ENCODE results near the gene RNF212B.

DNA sequence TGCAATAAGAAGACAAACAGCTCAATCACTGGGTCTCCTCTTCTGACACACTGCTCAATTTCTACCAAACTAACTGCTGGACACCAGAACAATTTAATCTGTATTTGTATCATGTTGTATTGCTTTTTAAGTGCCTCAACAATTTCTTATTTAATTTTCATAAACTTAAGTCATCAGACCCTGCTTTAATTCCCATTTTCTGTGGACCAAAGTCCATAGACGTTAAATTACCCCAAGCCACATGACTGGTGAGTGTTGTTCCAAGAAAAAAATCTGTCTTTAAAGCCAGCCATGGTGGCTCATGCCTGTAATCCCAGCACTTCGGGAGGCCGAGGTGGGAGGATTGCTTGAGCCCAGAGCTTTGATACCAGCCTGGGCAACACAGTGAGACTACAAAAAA, 39.5 kb downstream of the RNF212B start:
- TF ChIP-seq, protein P1, sequence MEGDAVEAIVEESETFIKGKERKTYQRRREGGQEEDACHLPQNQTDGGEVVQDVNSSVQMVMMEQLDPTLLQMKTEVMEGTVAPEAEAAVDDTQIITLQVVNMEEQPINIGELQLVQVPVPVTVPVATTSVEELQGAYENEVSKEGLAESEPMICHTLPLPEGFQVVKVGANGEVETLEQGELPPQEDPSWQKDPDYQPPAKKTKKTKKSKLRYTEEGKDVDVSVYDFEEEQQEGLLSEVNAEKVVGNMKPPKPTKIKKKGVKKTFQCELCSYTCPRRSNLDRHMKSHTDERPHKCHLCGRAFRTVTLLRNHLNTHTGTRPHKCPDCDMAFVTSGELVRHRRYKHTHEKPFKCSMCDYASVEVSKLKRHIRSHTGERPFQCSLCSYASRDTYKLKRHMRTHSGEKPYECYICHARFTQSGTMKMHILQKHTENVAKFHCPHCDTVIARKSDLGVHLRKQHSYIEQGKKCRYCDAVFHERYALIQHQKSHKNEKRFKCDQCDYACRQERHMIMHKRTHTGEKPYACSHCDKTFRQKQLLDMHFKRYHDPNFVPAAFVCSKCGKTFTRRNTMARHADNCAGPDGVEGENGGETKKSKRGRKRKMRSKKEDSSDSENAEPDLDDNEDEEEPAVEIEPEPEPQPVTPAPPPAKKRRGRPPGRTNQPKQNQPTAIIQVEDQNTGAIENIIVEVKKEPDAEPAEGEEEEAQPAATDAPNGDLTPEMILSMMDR (IDR thresholded peaks at IDR 0.05; ENCODE audit: low read length), result no peak
- TF ChIP-seq EZH2 (IDR thresholded peaks at IDR 0.05; ENCODE audit: borderline replicate concordance, low read length), result no peak
